Peyer's patch (tissue), 4 donors: Measurements from ENCODE around the gene NOS3.

ENCODE experiments used
- POLR2A ChIP-seq, 2 donors: fragments of 450-650 bp; IDR thresholded peaks; one replicate each; pipeline ENCODE4 v1.5.1; 2017; ENCODE audit warnings: antibody characterized with exemption in 2 of 2, mild to moderate bottlenecking in 2 of 2, moderate library complexity in 2 of 2
- TF ChIP-seq, protein P1 (sequence below), 6 experiments: fragments of 450-650 bp in 4 of 6; fragments of 200-600 bp in 2 of 6; sonication (generic) in 1 of 6; IDR thresholded peaks; one replicate each; pipeline ENCODE4 v1.5.1; 2017 to 2019; ENCODE audit warnings: antibody characterized with exemption in 6 of 6, mild to moderate bottlenecking in 3 of 6, moderate library complexity in 1 of 6

DNA sequence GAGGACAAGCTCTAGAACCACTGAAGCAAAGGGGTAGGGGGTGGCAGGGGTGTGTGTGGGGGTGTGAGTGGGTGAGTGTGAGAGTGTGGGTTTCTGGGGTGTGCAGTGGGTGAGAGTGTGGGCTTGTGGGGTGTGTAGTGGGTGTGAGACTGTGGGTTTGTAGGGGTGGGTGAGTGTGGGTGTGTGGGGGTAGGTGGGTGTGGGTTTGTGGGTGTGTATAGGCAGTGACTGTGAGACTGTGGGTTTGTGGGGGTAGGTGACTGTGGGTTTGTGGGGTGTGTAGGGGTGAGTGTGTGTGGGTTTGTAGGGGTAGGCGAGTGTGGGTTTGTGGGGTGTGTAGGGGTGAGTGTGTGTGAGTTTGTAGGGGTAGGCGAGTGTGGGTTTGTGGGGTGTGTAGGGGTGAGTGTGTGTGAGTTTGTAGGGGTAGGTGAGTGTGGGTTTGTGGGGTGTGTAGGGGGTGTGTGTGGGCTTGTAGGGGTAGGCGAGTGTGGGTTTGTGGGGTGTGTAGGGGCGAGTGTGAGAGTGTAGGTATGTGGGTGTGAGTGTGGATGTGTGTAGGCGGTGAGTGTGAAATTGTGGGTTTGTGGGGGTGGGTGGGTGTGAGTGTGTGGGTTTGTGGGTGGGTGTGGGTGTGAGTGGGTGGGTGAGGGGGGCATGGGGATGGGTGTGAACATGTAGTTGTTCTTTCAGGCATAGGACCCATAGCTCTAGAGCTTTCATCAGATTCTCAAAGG, 8.8 kb downstream of the NOS3 start:
- TF ChIP-seq POLR2A (IDR thresholded peaks at IDR 0.05): no peak
- TF ChIP-seq, protein P1, sequence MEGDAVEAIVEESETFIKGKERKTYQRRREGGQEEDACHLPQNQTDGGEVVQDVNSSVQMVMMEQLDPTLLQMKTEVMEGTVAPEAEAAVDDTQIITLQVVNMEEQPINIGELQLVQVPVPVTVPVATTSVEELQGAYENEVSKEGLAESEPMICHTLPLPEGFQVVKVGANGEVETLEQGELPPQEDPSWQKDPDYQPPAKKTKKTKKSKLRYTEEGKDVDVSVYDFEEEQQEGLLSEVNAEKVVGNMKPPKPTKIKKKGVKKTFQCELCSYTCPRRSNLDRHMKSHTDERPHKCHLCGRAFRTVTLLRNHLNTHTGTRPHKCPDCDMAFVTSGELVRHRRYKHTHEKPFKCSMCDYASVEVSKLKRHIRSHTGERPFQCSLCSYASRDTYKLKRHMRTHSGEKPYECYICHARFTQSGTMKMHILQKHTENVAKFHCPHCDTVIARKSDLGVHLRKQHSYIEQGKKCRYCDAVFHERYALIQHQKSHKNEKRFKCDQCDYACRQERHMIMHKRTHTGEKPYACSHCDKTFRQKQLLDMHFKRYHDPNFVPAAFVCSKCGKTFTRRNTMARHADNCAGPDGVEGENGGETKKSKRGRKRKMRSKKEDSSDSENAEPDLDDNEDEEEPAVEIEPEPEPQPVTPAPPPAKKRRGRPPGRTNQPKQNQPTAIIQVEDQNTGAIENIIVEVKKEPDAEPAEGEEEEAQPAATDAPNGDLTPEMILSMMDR (IDR thresholded peaks at IDR 0.05): no peak
